Measurements from ENCODE around the gene ITGB8.

- no peak for TF ChIP-seq SUZ12 (IDR thresholded peaks at IDR 0.05; ENCODE audit: extremely low read depth, insufficient read depth, insufficient read length)
- TF ChIP-seq ZNF274 (IDR thresholded peaks at IDR 0.05; ENCODE audit: low read depth, low read length): no peak
- TF ChIP-seq YY1 (IDR thresholded peaks at IDR 0.05; ENCODE audit: insufficient read depth, insufficient read length): no peak
Observed at GRCh38 chr7:20440472-20441105, 109.9 kb downstream of the ITGB8 start.
